ENCODE measurements around the gene MFRP. TPM values are rescaled to one million over a fixed set of nuclear protein-coding genes. Genes with fewer than 3 reads are reported as not detected.

The MFRP gene
- polyA plus RNA-seq, 1 experiment = not detected

DNA sequence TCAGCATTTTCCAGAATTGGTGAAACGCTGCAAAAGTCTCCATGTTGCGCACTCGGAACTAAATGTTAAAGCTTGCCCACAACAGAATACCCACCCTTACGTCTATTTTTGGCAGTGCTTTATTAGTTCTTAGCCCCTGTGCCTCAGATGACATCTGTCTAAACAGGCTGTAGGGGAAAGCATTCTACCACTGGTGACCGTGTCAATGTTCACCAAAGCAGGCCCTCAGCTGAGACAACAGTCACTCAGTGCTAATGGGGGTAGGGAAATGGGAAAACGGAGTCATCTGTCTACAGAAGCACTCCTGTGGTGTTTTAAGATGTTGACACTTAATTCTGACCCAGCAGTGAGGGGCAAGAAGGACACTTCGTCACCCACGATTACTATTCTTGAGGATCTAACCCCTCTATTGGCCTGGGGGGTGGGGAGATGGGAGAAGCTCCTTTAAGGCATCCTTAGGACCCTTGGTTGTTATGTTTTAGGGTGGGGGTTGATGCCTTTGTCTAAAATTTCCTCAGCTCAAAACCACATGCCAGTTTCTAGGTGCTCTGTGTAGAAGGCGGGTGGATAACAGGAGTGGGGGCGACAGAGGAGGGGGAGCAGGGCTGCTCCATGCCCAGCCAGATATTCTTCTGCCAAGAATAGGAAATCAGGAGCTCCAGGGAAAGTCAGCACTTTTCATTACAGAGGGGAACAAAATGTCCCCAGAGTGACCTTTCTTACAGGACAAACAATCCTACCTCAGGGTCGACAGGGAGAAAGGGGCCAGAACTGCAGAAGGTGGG is 15.6 kb upstream of the MFRP start:
- peak overlapping the region; percentile 21 for H3K27ac ChIP-seq (ENCODE audit: low read depth, low read length)
- POLR2A ChIA-PET = interaction anchor here (1.2 kb wide), 4 partner anchors 24 to 113 kb away, joined by 3 to 8 read pairs (median 4); no protein-coding TSS in a partner anchor
- H3K4me3 ChIP-seq (ENCODE audit: low read depth, low read length) = no peak overlapping the region

DNA sequence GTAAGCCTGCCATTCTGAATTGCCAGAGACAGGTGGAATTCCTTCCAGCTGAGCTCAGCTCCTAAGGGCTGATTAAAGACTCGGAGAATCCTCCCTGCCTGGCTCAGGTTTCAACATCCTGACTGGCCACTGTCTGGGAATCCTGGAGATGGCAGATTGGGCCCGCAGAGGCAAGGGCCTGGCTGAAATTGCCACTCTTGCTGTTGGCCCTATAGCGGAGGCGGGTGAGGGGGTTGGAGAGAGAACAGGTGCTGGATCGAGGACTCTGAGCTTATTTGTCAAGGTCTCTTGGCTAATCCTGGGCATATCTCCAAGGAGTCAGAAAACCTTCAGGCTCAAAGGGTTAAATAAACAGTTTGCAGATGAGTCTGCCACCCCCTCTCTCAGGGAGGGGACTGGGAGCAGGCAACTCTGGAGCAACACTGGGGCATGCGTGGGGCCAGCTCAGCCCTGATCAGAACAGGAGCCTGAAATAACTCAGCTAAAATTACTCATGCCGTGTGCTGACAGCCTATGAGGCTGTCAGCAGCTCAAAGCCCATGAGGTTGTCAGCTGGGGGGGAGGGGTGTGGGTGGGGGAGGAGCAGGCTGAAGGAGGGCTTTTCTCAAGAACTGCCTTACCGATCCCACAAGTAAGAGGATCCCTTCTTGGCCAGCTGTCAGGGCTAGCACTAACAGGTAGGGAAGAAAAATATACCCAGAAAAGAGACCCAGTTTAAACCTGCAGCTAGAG is 14.7 kb upstream of the MFRP start:
- TF ChIP-seq, protein P1, sequence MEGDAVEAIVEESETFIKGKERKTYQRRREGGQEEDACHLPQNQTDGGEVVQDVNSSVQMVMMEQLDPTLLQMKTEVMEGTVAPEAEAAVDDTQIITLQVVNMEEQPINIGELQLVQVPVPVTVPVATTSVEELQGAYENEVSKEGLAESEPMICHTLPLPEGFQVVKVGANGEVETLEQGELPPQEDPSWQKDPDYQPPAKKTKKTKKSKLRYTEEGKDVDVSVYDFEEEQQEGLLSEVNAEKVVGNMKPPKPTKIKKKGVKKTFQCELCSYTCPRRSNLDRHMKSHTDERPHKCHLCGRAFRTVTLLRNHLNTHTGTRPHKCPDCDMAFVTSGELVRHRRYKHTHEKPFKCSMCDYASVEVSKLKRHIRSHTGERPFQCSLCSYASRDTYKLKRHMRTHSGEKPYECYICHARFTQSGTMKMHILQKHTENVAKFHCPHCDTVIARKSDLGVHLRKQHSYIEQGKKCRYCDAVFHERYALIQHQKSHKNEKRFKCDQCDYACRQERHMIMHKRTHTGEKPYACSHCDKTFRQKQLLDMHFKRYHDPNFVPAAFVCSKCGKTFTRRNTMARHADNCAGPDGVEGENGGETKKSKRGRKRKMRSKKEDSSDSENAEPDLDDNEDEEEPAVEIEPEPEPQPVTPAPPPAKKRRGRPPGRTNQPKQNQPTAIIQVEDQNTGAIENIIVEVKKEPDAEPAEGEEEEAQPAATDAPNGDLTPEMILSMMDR (IDR thresholded peaks at IDR 0.05; ENCODE audit: low read depth, low read length) = no peak
- ChIA-PET POLR2A (interaction anchor here (0.6 to 1.2 kb wide), 8 partner anchors 10 to 114 kb away, joined by 3 to 8 read pairs (median 3); partner anchors contain the start of gene MCAM), CTCF (interaction anchor here (0.6 to 3.4 kb wide), 11 partner anchors 9 to 155 kb away, joined by 3 to 31 read pairs (median 6); partner anchors contain the start of genes CBL, THY1 and USP2)
- H3K9me3 ChIP-seq (ENCODE audit: control insufficient read depth, insufficient read depth, low read length) = no peaks in the 10 kb centered on the region; the same call in 1 of the 2 replicates
- no peak overlapping the region for H3K4me3 ChIP-seq (ENCODE audit: low read depth, low read length)
- DNase-seq (ENCODE audit: low read depth, low spot score) = peak; percentile 55
- H3K27ac ChIP-seq (ENCODE audit: low read depth, low read length) = peak overlapping the region; percentile 61
- H3K27me3 ChIP-seq (ENCODE audit: control insufficient read depth, insufficient read depth, low read length) = peaks cover 18% of the 10 kb centered on the region

More for the DNA sequence above, 15.6 kb upstream of the MFRP start:
- Histone ChIP-seq H3K9me3 (ENCODE audit: control insufficient read depth, insufficient read depth, low read length) (no peaks in the 10 kb centered on the region; the same call in 1 of the 2 replicates), H3K27me3 (ENCODE audit: control insufficient read depth, insufficient read depth, low read length) (peaks cover 18% of the 10 kb centered on the region)
- TF ChIP-seq, protein P1 (IDR thresholded peaks at IDR 0.05; ENCODE audit: low read depth, low read length) = no peak
- no peak for DNase-seq (ENCODE audit: low read depth, low spot score)
- CTCF ChIA-PET = interaction anchor here (0.7 to 3.4 kb wide), 8 partner anchors 13 to 112 kb away, joined by 3 to 31 read pairs (median 8); partner anchors contain the start of gene USP2

DNA sequence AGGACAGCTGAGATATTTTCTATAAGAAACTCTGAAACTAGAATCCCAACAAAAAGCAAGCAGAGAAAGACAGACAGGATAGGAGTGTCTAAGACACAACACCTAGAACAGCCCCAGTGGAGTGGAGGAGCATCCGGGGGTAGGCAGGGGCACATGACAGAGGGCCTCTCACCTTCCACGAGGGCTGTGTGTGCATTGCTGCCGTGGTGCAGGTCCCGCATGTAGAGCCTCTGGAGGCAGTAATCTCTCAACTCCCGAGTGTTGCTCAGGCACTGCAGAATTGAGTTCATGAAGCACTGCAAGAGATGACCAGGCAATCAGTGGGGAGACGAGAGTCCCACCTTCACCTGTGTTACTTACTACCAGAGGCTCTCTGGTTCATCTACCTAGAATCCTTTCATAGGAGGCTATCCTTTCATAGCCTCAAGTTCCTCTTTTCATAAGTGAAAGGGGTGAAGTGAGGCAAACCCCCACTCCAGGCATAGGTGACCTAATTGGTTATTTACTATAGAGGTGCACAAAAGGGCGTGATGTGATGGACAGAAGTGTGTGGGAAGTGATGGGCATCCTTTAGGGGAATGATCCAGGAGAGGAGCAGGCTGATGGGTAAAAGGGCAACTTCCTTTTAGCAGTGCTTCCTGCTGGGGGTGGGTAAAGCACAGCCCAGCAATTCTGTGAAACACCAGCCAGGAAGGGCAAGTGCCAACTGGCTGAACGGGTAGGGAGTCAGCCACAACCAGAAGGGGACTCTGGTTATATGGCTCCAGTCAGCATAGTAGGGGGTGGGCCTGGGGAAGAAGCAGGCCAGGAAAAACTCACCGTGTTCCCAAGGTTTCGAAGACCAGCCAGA is 13.1 kb upstream of the MFRP start:
- Histone ChIP-seq H3K4me3 (ENCODE audit: low read depth, low read length) (no peak overlapping the region), H3K27ac (ENCODE audit: low read depth, low read length) (no peak overlapping the region), H3K9me3 (ENCODE audit: control insufficient read depth, insufficient read depth, low read length) (no peaks in the 10 kb centered on the region; the same call in 1 of the 2 replicates), H3K27me3 (ENCODE audit: control insufficient read depth, insufficient read depth, low read length) (peaks cover 17% of the 10 kb centered on the region)
- DNase-seq (ENCODE audit: low read depth, low spot score) = no peak
- ChIA-PET CTCF (interaction anchor here (3.4 to 4.6 kb wide), 2 partner anchors 14 to 115 kb away, joined by 21 to 102 read pairs; no protein-coding TSS in a partner anchor), POLR2A (interaction anchor here (1.0 kb wide), 1 partner anchor 63 kb away, joined by 3 read pairs; no protein-coding TSS in a partner anchor)
- TF ChIP-seq, protein P1 (IDR thresholded peaks at IDR 0.05; ENCODE audit: low read depth, low read length) = no peak

- Histone ChIP-seq H3K9me3 (ENCODE audit: control insufficient read depth, insufficient read depth, low read length) (no peaks in the 10 kb centered on the region), H3K27ac (ENCODE audit: low read depth, low read length) (no peak overlapping the region), H3K27me3 (ENCODE audit: control insufficient read depth, insufficient read depth, low read length) (peaks cover 15% of the 10 kb centered on the region), H3K4me3 (ENCODE audit: low read depth, low read length) (peak overlapping the region; percentile 66)
- POLR2A ChIA-PET = interaction anchor here (1.1 to 1.5 kb wide), 2 partner anchors 66 to 118 kb away, joined by 3 to 6 read pairs; partner anchors contain the start of gene THY1
- CTCF ChIA-PET = interaction anchor here (0.6 to 4.6 kb wide), 26 partner anchors 8 to 755 kb away, joined by 3 to 123 read pairs (median 6); partner anchors contain the start of genes C1QTNF5, CBL and USP2
- TF ChIP-seq, protein P1 (IDR thresholded peaks at IDR 0.05; ENCODE audit: low read depth, low read length) = no peak
- DNase-seq (ENCODE audit: low read depth, low spot score) = no peak
Measured at GRCh38 chr11:119357074-119357473, 10.6 kb upstream of the MFRP start.
